ENCODE measurements around the gene RPS23. TPM values are rescaled to one million over a fixed set of nuclear protein-coding genes. Genes with fewer than 3 reads are reported as not detected.

RPS23 gene
- total RNA-seq, 2 donors from 2014 or later = 1,224 to 1,259 TPM

DNA sequence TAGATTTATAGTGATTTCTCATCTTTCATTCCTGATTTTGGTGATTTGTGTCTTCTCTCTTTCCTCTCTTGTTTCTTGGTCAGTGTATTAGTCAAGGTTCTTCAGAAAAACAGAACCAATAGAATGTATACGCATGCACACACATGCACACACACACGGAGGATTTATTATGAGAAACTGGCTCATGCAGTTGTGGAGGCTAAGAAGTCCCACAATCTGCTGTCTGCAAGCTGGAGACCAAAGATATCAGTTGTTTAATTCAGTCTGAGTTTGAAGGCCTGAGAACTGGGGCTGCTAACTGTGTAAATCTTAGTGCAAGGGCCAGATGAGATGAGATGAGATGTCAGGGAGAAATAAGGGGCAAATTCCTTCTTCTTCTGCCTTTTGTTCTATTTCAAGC lies 5.7 kb upstream of the RPS23 start:
- Histone ChIP-seq H3K4me1 (ENCODE audit: control insufficient read depth in 1 of 2, low read depth in 2 of 2) (peaks cover 0 to 9% of the 10 kb centered on the region in 2 donors), H3K36me3 (no peaks in the 10 kb centered on the region), H3K27me3 (replicated peaks; ENCODE audit: insufficient read depth) (no peaks in the 10 kb centered on the region), H3K4me3 (no peak overlapping the region), H3K9me3 (no peaks in the 10 kb centered on the region), H3K27ac (no peak overlapping the region)
- no peak for ATAC-seq (ENCODE audit: insufficient number of reproducible peaks, low FRiP score, low read depth)
- TF ChIP-seq, protein P1, sequence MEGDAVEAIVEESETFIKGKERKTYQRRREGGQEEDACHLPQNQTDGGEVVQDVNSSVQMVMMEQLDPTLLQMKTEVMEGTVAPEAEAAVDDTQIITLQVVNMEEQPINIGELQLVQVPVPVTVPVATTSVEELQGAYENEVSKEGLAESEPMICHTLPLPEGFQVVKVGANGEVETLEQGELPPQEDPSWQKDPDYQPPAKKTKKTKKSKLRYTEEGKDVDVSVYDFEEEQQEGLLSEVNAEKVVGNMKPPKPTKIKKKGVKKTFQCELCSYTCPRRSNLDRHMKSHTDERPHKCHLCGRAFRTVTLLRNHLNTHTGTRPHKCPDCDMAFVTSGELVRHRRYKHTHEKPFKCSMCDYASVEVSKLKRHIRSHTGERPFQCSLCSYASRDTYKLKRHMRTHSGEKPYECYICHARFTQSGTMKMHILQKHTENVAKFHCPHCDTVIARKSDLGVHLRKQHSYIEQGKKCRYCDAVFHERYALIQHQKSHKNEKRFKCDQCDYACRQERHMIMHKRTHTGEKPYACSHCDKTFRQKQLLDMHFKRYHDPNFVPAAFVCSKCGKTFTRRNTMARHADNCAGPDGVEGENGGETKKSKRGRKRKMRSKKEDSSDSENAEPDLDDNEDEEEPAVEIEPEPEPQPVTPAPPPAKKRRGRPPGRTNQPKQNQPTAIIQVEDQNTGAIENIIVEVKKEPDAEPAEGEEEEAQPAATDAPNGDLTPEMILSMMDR (IDR thresholded peaks at IDR 0.05) = no peak
- DNase-seq (ENCODE audit: low spot score) = no peak

DNA sequence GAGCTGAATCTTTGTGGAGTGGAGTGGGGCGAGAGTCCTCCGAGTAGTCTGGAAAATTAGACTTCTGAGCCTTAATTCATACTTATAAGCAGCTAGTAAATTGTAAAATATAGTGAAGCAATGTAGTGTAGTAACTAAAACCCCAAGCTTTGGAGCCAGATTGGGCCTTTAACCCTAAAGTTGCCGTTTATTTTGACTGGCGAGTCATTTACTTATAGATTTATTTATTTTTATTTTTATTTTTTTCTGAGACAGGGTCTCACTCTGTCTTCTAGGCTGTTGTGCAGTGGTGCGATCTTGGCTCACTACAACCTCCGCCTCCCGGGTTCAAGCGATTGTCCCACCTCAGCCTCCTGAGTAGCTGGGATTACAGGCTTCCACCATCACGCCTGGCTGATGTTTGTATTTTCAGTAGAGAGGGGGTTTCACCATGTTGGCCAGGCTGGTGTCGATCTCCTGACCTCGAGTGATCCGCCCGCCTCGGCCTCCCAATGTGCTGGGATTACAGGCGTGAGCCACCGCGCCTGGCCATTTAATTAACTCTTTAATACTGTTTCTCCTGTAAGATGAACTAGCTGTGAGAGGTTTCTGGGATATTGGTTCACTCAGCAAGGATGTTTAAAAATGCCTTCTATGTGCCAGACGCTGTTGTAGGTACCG lies 687 bp upstream of the RPS23 start:
- ATAC-seq (ENCODE audit: insufficient number of reproducible peaks, low FRiP score, low read depth) (no peak), DNase-seq (ENCODE audit: low spot score) (no peak)
- peak overlapping the region; percentile 52 to 76 for H3K27ac ChIP-seq
- H3K27me3 ChIP-seq (replicated peaks; ENCODE audit: insufficient read depth) = no peaks in the 10 kb centered on the region
- TF ChIP-seq, protein P1 (IDR thresholded peaks at IDR 0.05) = no peak
- no peaks in the 10 kb centered on the region for H3K9me3 ChIP-seq
- H3K4me3 ChIP-seq = peak overlapping the region; percentile 91
- peaks cover 5 to 24% of the 10 kb centered on the region in 2 donors for H3K4me1 ChIP-seq (ENCODE audit: control insufficient read depth in 1 of 2, low read depth in 2 of 2)
- peaks cover 21% of the 10 kb centered on the region for H3K36me3 ChIP-seq

DNA sequence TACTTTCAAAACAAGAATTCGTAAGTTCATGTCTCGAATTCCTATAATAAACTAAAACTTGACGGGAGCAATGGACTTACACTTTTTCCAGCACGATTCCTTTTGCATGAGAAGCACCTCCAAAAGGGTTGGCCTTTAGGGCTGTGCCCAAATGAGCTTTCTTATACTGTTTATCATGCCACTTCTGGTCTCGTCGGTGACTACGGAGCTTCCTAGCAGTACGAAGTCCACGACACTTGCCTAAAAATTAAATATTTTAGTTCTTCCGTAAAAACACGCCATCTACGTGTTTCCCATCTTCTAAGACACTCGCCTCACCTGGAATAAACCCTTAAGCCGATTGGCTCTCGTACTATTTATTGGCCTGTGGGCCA lies 554 bp downstream of the RPS23 start:
- H3K4me1 ChIP-seq (ENCODE audit: control insufficient read depth in 1 of 2, low read depth in 2 of 2) = peaks cover 5 to 24% of the 10 kb centered on the region in 2 donors
- H3K27me3 ChIP-seq (replicated peaks; ENCODE audit: insufficient read depth) = no peaks in the 10 kb centered on the region
- H3K36me3 ChIP-seq = peaks cover 21% of the 10 kb centered on the region
- peak overlapping the region; percentile 52 to 76 for H3K27ac ChIP-seq
- ATAC-seq (ENCODE audit: insufficient number of reproducible peaks, low FRiP score, low read depth) (no peak), DNase-seq (ENCODE audit: low spot score) (no peak)
- no peaks in the 10 kb centered on the region for H3K9me3 ChIP-seq
- H3K4me3 ChIP-seq = peak overlapping the region; percentile 91
- TF ChIP-seq, protein P1 (IDR thresholded peaks at IDR 0.05) = no peak

DNA sequence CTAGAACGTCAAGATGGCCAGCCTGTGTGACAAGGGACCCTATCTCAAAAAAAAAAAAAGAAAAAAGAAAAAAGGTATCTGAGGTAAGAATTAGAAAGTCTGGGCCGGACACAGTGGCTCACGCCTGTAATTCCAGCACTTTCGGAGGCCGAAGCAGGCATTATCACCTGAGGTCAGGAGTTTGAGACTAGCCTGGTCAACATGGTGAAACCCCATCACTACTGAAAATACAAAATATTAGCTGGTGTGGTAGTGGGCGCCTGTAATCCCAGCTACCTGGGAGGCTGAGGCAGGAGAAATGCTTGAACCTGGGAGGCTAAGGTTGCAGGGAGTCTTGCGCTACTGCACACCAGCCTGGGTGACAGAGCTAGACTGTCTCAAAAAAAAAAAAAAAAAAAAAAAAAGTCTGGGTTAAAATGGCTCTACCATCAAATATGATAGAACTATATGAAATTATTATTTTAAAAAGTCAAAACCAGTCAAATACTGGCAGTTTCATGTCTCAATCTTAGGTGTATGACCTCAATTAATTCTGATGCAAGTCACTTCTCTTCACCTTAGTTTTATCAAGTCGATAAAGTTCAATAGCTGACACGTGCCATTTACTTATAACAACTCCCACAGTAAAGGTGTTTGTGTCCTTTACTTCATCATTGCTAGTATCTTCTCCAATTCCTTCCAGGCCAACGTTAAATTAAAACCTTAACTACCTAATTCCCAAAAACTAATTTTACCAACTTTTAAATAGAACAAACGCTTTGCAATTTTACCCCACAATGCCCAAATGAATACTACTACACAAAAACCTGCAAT lies 1.1 kb downstream of the RPS23 start:
- ATAC-seq (ENCODE audit: insufficient number of reproducible peaks, low FRiP score, low read depth) = no peak
- H3K4me1 ChIP-seq (ENCODE audit: control insufficient read depth in 1 of 2, low read depth in 2 of 2) = peaks cover 5 to 24% of the 10 kb centered on the region in 2 donors
- no peaks in the 10 kb centered on the region for H3K9me3 ChIP-seq
- no peaks in the 10 kb centered on the region for H3K27me3 ChIP-seq (replicated peaks; ENCODE audit: insufficient read depth)
- H3K36me3 ChIP-seq = peaks cover 21% of the 10 kb centered on the region
- H3K4me3 ChIP-seq = peak overlapping the region; percentile 91
- DNase-seq (ENCODE audit: low spot score) = no peak
- H3K27ac ChIP-seq = peak overlapping the region; percentile 52 to 76
- TF ChIP-seq, protein P1 (IDR thresholded peaks at IDR 0.05) = no peak

DNA sequence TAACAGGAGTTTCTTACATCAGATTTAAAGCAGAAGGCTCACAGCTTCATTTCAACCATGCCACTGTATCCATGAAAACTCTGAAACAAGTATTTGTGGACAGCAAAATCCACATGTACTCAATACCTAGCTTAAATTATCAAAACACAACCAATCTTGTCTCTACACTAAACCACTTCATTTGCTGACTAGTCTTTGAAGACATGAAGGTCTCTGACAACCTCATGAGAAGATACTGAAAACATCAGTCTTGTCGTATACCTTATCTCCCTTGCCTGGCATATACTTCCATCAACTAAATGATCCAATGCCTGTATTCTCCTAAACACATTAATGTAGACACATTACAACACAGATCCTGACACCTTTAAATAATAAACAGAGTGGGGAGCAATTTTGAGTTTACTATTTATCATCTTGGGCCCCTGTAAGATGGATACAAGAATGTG lies 2.9 kb downstream of the RPS23 start:
- Histone ChIP-seq H3K4me1 (ENCODE audit: control insufficient read depth in 1 of 2, low read depth in 2 of 2) (peaks cover 5 to 24% of the 10 kb centered on the region in 2 donors), H3K27ac (no peak overlapping the region), H3K36me3 (peaks cover 21% of the 10 kb centered on the region), H3K9me3 (no peaks in the 10 kb centered on the region), H3K4me3 (no peak overlapping the region), H3K27me3 (replicated peaks; ENCODE audit: insufficient read depth) (no peaks in the 10 kb centered on the region)
- ATAC-seq (ENCODE audit: insufficient number of reproducible peaks, low FRiP score, low read depth) = no peak
- TF ChIP-seq, protein P1 (IDR thresholded peaks at IDR 0.05) = no peak
- no peak for DNase-seq (ENCODE audit: low spot score)
